K562 (cell line): ENCODE measurements around the gene VAMP8. TPM values are rescaled to one million over a fixed set of nuclear protein-coding genes. Genes with fewer than 3 reads are reported as not detected.
A peak's percentile ranks its signal among the peaks of the same experiment; 100 is the strongest.

ENCODE experiments used
- CAMTA2 ChIP-seq: fragments of 250-450 bp; sonication (Bioruptor Pico); conservative IDR thresholded peaks from 2 replicates; pipeline ENCODE4 v1.5.1; 2022
- CC2D1A ChIP-seq: fragments of 450-650 bp; IDR thresholded peaks from 2 replicates; pipeline ENCODE4 v1.6.1; 2017; ENCODE audit warnings: mild to moderate bottlenecking
- DPF2 ChIP-seq: fragments of 450-650 bp; IDR thresholded peaks from 2 replicates; pipeline ENCODE4 v1.6.1; 2016
- EWSR1 ChIP-seq: fragments of 450-650 bp; IDR thresholded peaks from 2 replicates; pipeline ENCODE4 v1.6.1; 2018; ENCODE audit warnings: borderline replicate concordance, mild to moderate bottlenecking, low read depth, moderate library complexity; ENCODE audit not compliant: partially characterized antibody
- OTX1 ChIP-seq: fragments of 450-650 bp; formaldehyde crosslinking; IDR thresholded peaks from 2 replicates; pipeline ENCODE4 v1.4.0; 2022; ENCODE audit warnings: mild to moderate bottlenecking
- POLR2A ChIP-seq: fragments of 450-650 bp; conservative IDR thresholded peaks from 2 replicates; pipeline ENCODE4 v1.6.1; 2016
- RBM17 ChIP-seq: fragments of 200-400 bp; formaldehyde crosslinking; IDR thresholded peaks from 2 replicates; pipeline ENCODE4 v1.6.1; 2017; ENCODE audit warnings: low read depth, mild to moderate bottlenecking, low read length, borderline replicate concordance
- ZBTB17 ChIP-seq: fragments of 450-650 bp; formaldehyde crosslinking; IDR thresholded peaks from 2 replicates; pipeline ENCODE4 v1.4.0; 2020; ENCODE audit warnings: mild to moderate bottlenecking
- ZNF12 ChIP-seq: sonication (generic); formaldehyde crosslinking; IDR thresholded peaks from 2 replicates; pipeline ENCODE4 v1.4.0; 2020; ENCODE audit warnings: mild to moderate bottlenecking, missing genetic modification reagents
- ZNF224 ChIP-seq: sonication (generic); formaldehyde crosslinking; IDR thresholded peaks from 2 replicates; pipeline ENCODE4 v1.8.0; 2022; ENCODE audit warnings: mild to moderate bottlenecking, missing genetic modification reagents
- ZNF764 ChIP-seq: fragments of 250-450 bp; sonication (Bioruptor Pico); IDR thresholded peaks from 2 replicates; pipeline ENCODE4 v1.4.0; 2020; ENCODE audit warnings: low read depth, mild to moderate bottlenecking, moderate library complexity
- polyA plus RNA-seq, 8 experiments: library from polyadenylated mRNA; depleted of rRNA in 4 of 8; stranded (reverse) in 5 of 8; unstranded in 3 of 8; fragments of >200 nt; fragmentation: Nextera tagmentation in 2 of 8; fragmentation: Illumina TruSeq in 1 of 8; extraction: Ambion mirVana in 2 of 8; extraction: Trizol in 1 of 8; gene quantifications; 2 replicates each; pipeline versions ENCODE4 v1.2.1 to v1.2.3, GENCODE V29; 2011 to 2014; ENCODE audit warnings: inconsistent platforms in 1 of 8, missing spikeins in 1 of 8
- total RNA-seq, 7 experiments: library from RNA; depleted of rRNA in 6 of 7; stranded (reverse); fragments of >200 nt in 6 of 7; fragmentation: Illumina TruSeq in 2 of 7; extraction: Trizol in 2 of 7; gene quantifications; 2 replicates each; pipeline versions ENCODE4 v1.2.1 to v1.2.3, GENCODE V29; 2011 to 2021; ENCODE audit warnings: low replicate concordance in 1 of 7
- TF ChIP-seq, protein P1 (sequence below): conservative IDR thresholded peaks from 2 replicates; pipeline ENCODE4 v1.6.1; 2011; ENCODE audit warnings: low read depth, mild to moderate bottlenecking, low read length; ENCODE audit not compliant: control insufficient read depth
- TF ChIP-seq, protein P2 (sequence below), 2 experiments: IDR thresholded peaks in 1 of 2; conservative IDR thresholded peaks in 1 of 2; 2 replicates each; pipeline ENCODE4 v1.6.1; 2016; ENCODE audit warnings: low read depth in 2 of 2, mild to moderate bottlenecking in 1 of 2, missing compliant biosample characterization in 1 of 2, missing genetic modification characterization in 1 of 2, moderate library complexity in 1 of 2
- TF ChIP-seq, protein P3 (sequence below): sonication (generic); formaldehyde crosslinking; IDR thresholded peaks from 2 replicates; pipeline ENCODE4 v1.8.0; 2022; ENCODE audit warnings: mild to moderate bottlenecking, missing genetic modification reagents, borderline replicate concordance
- TF ChIP-seq, protein P4 (sequence below): fragments of 200-400 bp; formaldehyde crosslinking; IDR thresholded peaks from 2 replicates; pipeline ENCODE4 v1.6.1; 2017; ENCODE audit warnings: mild to moderate bottlenecking, low read depth, low read length, moderate library complexity
- TF ChIP-seq, protein P5 (sequence below): sonication (generic); formaldehyde crosslinking; IDR thresholded peaks from 2 replicates; pipeline ENCODE4 v1.8.1; 2023; ENCODE audit warnings: mild to moderate bottlenecking, missing genetic modification reagents

Gene VAMP8
- total and polyA plus RNA-seq, 9 of the 15 experiments (the other 6 are each of a cell fraction or from before 2014, with no cell fraction given), result 107 to 571 (median 248) TPM

DNA sequence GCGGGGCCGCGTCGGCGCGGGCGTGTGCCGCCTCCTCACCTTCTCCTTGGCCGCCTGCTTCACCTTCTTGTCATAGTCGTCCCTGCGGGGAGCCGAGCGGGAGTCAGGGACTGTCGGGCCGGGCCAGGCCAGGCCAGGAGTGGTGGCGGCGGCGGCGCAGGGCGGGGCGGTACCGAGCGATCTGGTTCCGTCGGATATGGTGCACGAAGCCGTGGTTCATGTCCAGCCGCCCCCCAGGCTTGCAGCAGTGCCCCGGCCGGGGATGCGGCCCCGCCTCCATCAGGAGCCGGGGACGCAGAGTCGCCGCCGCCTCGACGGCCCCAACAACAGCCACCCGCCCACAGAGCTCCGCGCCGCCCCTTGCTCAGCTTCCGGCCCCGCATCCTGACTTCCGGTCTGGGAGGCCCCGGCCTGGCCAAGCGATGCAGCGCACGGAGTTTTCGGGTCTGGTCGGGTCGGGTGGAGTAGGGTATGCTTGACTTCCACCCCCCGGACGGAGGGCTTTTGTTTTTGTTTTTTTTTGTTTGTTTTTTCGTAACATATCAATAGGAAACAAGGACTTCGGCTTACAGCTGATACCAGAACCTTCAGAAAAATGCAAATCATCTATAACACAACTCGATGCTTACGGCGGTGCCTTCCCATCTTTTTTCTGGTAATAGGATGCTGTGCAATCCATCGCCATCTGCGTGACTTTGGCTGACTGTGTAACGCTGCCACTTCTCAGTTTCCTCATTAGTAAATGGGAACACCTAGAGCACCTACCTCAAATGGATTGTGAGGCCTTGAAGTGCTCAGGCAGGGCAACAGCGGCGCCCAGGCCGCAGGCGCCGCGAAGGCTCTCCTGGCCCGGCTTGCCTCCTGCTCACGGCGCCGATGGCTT lies 34.6 kb downstream of the VAMP8 start, which contains the start of gene C2orf68 (continued):
- TF ChIP-seq OTX1 (CRISPR knock-in tag) (no peak), ZBTB17 (CRISPR knock-in tag) (no peak), ZNF224 (CRISPR knock-in tag) (no peak), CC2D1A (no peak), RBM17 (no peak), DPF2 (peak; percentile 12; the same call in 1 of the 2 replicates), ZNF764 (no peak), EWSR1 (no peak), POLR2A (peak; percentile 94), CAMTA2 (CRISPR knock-in tag) (0 out of 2 replicates have a peak, but pooled peaks have one; percentile 43), ZNF12 (CRISPR knock-in tag) (peak; percentile 50; the same call in 1 of the 2 replicates)
- TF ChIP-seq, protein P1, sequence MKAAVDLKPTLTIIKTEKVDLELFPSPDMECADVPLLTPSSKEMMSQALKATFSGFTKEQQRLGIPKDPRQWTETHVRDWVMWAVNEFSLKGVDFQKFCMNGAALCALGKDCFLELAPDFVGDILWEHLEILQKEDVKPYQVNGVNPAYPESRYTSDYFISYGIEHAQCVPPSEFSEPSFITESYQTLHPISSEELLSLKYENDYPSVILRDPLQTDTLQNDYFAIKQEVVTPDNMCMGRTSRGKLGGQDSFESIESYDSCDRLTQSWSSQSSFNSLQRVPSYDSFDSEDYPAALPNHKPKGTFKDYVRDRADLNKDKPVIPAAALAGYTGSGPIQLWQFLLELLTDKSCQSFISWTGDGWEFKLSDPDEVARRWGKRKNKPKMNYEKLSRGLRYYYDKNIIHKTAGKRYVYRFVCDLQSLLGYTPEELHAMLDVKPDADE, result 0 out of 2 replicates have a peak, but pooled peaks have one; percentile 7
- TF ChIP-seq, protein P2, sequence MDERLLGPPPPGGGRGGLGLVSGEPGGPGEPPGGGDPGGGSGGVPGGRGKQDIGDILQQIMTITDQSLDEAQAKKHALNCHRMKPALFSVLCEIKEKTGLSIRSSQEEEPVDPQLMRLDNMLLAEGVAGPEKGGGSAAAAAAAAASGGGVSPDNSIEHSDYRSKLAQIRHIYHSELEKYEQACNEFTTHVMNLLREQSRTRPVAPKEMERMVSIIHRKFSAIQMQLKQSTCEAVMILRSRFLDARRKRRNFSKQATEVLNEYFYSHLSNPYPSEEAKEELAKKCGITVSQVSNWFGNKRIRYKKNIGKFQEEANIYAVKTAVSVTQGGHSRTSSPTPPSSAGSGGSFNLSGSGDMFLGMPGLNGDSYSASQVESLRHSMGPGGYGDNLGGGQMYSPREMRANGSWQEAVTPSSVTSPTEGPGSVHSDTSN (CRISPR knock-in tag; IDR thresholded peaks at IDR 0.05; ENCODE audit: low read depth), result no peak
- TF ChIP-seq, protein P2 (tag; conservative IDR thresholded peaks at IDR 0.05; ENCODE audit: low read depth), result no peak
- TF ChIP-seq, protein P3, sequence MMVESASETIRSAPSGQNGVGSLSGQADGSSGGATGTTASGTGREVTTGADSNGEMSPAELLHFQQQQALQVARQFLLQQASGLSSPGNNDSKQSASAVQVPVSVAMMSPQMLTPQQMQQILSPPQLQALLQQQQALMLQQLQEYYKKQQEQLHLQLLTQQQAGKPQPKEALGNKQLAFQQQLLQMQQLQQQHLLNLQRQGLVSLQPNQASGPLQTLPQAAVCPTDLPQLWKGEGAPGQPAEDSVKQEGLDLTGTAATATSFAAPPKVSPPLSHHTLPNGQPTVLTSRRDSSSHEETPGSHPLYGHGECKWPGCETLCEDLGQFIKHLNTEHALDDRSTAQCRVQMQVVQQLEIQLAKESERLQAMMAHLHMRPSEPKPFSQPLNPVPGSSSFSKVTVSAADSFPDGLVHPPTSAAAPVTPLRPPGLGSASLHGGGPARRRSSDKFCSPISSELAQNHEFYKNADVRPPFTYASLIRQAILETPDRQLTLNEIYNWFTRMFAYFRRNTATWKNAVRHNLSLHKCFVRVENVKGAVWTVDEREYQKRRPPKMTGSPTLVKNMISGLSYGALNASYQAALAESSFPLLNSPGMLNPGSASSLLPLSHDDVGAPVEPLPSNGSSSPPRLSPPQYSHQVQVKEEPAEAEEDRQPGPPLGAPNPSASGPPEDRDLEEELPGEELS (CRISPR knock-in tag), result no peak
- TF ChIP-seq, protein P4, sequence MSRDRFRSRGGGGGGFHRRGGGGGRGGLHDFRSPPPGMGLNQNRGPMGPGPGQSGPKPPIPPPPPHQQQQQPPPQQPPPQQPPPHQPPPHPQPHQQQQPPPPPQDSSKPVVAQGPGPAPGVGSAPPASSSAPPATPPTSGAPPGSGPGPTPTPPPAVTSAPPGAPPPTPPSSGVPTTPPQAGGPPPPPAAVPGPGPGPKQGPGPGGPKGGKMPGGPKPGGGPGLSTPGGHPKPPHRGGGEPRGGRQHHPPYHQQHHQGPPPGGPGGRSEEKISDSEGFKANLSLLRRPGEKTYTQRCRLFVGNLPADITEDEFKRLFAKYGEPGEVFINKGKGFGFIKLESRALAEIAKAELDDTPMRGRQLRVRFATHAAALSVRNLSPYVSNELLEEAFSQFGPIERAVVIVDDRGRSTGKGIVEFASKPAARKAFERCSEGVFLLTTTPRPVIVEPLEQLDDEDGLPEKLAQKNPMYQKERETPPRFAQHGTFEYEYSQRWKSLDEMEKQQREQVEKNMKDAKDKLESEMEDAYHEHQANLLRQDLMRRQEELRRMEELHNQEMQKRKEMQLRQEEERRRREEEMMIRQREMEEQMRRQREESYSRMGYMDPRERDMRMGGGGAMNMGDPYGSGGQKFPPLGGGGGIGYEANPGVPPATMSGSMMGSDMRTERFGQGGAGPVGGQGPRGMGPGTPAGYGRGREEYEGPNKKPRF, result no peak
- TF ChIP-seq, protein P5, sequence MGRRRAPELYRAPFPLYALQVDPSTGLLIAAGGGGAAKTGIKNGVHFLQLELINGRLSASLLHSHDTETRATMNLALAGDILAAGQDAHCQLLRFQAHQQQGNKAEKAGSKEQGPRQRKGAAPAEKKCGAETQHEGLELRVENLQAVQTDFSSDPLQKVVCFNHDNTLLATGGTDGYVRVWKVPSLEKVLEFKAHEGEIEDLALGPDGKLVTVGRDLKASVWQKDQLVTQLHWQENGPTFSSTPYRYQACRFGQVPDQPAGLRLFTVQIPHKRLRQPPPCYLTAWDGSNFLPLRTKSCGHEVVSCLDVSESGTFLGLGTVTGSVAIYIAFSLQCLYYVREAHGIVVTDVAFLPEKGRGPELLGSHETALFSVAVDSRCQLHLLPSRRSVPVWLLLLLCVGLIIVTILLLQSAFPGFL (CRISPR knock-in tag), result no peak
